ENCODE data around the gene ENDOG. TPM values are rescaled to one million over a fixed set of nuclear protein-coding genes. Genes with fewer than 3 reads are reported as not detected.
A peak's percentile ranks its signal among the peaks of the same experiment; 100 is the strongest.

ENDOG gene
- total RNA-seq, 4 donors from 2014 or later, result 2.1 to 22.0 (median 9.1) TPM

DNA sequence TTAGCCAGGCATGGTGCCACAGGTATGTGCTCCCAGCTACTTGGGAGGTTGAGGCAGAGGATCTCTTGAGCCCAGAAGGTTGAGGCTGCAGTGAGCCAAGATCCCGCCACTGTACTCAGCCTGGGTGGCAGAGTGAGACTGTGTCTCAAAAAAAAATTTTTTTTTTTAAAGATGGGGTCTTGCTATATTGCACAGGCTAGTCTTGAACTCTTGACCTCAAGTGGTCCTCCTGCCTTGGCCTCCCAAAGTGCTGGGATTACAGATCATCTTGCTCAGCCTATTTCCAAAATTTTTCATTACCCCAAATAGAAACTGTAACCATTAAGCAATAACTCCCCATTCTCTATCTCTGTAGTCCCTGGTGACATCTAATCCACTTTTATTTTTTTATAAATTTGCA lies 35.6 kb upstream of the ENDOG start:
- no peaks in the 10 kb centered on the region for H3K4me1 ChIP-seq
- intact Hi-C loops (cut with DNase I; ENCODE audit: low total_unique reads), result no loop called here
- no peak overlapping the region for H3K27ac ChIP-seq
- no peak for DNase-seq
- no peaks in the 10 kb centered on the region for H3K9me3 ChIP-seq
- no peaks in the 10 kb centered on the region for H3K36me3 ChIP-seq
- H3K27me3 ChIP-seq, result no peaks in the 10 kb centered on the region
- TF ChIP-seq, protein P1, sequence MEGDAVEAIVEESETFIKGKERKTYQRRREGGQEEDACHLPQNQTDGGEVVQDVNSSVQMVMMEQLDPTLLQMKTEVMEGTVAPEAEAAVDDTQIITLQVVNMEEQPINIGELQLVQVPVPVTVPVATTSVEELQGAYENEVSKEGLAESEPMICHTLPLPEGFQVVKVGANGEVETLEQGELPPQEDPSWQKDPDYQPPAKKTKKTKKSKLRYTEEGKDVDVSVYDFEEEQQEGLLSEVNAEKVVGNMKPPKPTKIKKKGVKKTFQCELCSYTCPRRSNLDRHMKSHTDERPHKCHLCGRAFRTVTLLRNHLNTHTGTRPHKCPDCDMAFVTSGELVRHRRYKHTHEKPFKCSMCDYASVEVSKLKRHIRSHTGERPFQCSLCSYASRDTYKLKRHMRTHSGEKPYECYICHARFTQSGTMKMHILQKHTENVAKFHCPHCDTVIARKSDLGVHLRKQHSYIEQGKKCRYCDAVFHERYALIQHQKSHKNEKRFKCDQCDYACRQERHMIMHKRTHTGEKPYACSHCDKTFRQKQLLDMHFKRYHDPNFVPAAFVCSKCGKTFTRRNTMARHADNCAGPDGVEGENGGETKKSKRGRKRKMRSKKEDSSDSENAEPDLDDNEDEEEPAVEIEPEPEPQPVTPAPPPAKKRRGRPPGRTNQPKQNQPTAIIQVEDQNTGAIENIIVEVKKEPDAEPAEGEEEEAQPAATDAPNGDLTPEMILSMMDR (IDR thresholded peaks at IDR 0.05), result no peak
- no peak for TF ChIP-seq POLR2A (IDR thresholded peaks at IDR 0.05)
- H3K4me3 ChIP-seq, result no peak overlapping the region

DNA sequence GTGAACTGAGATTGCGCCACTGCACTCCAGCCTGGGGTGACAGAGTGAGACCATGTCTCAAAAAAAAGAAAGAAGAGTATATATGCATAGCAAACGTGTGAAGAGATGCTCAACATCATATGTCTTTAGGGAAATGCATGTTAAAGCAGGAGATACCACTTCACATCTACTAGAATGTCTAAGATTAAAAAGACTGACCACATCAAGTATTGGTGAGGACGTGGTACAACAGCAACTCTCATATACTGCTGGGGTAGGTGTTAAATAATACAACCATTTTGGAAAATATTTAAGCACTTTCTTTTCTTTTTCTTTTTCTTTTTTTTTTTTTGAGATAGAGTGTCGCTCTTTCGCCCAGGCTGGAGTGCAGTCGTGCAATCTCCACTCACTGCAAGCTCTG lies 32.9 kb upstream of the ENDOG start:
- TF ChIP-seq, protein P1 (IDR thresholded peaks at IDR 0.05), result no peak
- no peak for TF ChIP-seq POLR2A (IDR thresholded peaks at IDR 0.05)
- no peaks in the 10 kb centered on the region for H3K9me3 ChIP-seq
- no peak overlapping the region for H3K4me3 ChIP-seq
- H3K27ac ChIP-seq, result no peak overlapping the region
- intact Hi-C loops (cut with DNase I; ENCODE audit: low total_unique reads), result no loop called here
- no peaks in the 10 kb centered on the region for H3K27me3 ChIP-seq
- DNase-seq, result no peak
- no peaks in the 10 kb centered on the region for H3K36me3 ChIP-seq
- peaks cover 0 to 4% of the 10 kb centered on the region in 2 donors for H3K4me1 ChIP-seq

DNA sequence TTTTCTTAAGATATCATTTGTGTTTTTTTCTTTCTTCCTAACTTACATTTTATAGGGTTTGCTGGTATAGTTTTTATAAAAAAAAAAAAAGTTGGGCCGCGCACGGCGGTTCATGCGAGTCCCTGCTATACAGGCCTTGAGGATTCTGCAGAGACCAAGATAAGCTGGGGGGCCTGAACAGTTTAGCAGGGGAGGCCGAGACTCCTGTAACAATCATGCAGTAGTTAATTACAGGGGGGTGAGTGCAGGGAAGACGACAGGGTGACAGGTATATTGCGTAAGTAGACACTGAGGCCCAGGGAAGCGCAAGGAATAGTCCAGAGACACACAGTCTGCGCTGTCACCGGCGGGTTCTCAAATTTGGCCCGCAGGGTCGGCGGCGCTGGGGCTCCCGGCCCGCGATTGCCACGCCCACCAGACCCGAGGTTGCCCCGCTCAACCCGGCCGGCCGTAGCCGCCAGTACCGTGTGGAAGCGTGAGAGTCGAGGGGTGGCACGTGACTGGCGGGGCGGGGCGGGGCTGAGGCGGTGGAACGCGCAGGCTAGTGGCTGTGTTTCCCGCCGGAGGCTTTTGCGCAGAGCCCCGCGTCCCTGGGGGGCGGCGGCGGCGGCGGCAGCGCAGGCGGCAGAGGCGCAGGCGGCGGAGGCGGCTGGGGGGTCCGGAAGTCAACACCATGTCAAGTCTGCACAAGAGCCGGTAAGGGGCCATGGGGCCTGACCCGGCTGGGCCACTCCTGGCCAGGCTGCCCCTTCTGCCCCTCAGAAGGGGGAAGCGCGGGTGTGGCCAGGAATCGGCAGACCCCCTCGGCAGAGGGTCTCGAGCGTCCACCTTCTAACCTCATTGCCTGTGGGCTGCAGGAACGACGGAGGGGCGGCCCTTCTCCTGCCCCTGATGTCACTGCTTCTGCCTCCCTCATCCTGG lies 31.4 kb upstream of the ENDOG start, which contains the start of gene TBC1D13:
TBC1D13 (plus strand) TSS at position 573 of the 921 bp plus-strand sequence; CDS start at position 674, 101 bp downstream.
- peak; percentile 87 to 88 for DNase-seq
- TF ChIP-seq, protein P1 (IDR thresholded peaks at IDR 0.05), result peak in 1 of 4 experiments; percentile 26
- peak; percentile 53 to 68 for TF ChIP-seq POLR2A (IDR thresholded peaks at IDR 0.05)
- H3K4me1 ChIP-seq, result peaks cover 0 to 4% of the 10 kb centered on the region in 2 donors
- H3K36me3 ChIP-seq, result no peaks in the 10 kb centered on the region
- no peaks in the 10 kb centered on the region for H3K9me3 ChIP-seq
- intact Hi-C loops (cut with DNase I; ENCODE audit: low total_unique reads), result no loop called here
- H3K27me3 ChIP-seq, result no peaks in the 10 kb centered on the region
- peak within 1 kb of the TSS; percentile 86 to 89 for H3K27ac ChIP-seq
- H3K4me3 ChIP-seq, result peak within 1 kb of the TSS; percentile 79 to 95

DNA sequence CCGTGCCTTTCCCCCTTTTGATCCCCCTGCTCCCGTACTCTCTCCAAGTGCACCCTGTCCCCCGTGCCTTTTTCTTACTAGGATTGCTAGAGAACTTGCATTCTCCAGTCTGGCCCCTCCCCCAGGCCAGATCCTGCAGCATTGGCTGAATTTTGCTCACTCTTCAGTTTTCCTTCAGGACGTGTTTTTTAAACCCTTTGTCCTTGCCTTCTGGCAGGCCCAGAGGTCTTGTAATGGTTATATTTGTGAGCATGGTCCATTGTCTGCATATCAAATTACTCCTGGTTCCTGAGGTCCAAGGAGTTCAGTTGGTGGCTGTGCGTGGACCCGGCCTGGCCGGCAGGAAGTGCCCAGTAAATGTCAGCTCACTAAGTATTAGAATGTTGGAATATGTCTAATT lies 30.6 kb upstream of the ENDOG start:
- peak overlapping the region; percentile 86 to 89 for H3K27ac ChIP-seq
- H3K27me3 ChIP-seq, result no peaks in the 10 kb centered on the region
- intact Hi-C loops (cut with DNase I; ENCODE audit: low total_unique reads), result no loop called here
- DNase-seq, result no peak
- peak overlapping the region; percentile 79 to 95 for H3K4me3 ChIP-seq
- TF ChIP-seq, protein P1 (IDR thresholded peaks at IDR 0.05), result no peak
- TF ChIP-seq POLR2A (IDR thresholded peaks at IDR 0.05), result no peak
- no peaks in the 10 kb centered on the region for H3K36me3 ChIP-seq
- peaks cover 0 to 4% of the 10 kb centered on the region in 2 donors for H3K4me1 ChIP-seq
- no peaks in the 10 kb centered on the region for H3K9me3 ChIP-seq

DNA sequence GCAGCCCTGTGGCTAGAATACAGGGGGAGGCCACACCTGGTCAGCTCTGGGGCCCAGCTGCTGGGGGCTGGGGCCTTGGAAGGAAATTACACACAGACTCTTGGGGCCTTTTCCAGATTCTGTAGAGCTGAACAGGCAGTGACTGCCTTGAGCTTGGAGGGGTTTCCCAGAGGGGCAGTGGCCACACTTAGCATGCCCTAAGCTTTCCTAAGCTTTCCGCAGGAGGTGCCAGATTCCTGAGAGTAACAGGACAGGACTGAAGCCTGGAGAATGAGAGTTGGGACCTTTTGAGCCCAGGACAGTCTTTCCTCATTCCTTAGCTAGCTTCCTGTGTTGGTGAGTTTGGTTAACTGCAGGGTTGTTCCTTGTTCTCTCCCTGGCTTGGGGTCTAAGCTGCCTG lies 29.9 kb upstream of the ENDOG start:
- no peak for TF ChIP-seq POLR2A (IDR thresholded peaks at IDR 0.05)
- TF ChIP-seq, protein P1 (IDR thresholded peaks at IDR 0.05), result no peak
- H3K4me3 ChIP-seq, result no peak overlapping the region
- intact Hi-C loops (cut with DNase I; ENCODE audit: low total_unique reads), result no loop called here

More for the DNA sequence above, 29.9 kb upstream of the ENDOG start:
- Histone ChIP-seq H3K36me3 (no peaks in the 10 kb centered on the region), H3K27ac (no peak overlapping the region), H3K27me3 (no peaks in the 10 kb centered on the region), H3K4me1 (peaks cover 0 to 4% of the 10 kb centered on the region in 2 donors), H3K9me3 (no peaks in the 10 kb centered on the region)
- DNase-seq, result no peak

All from uterus (tissue), 4 donors.